Right ventricle myocardium superior (tissue), 1 donor: ENCODE results near the gene INVS. TPM values are rescaled to one million over a fixed set of nuclear protein-coding genes. Genes with fewer than 3 reads are reported as not detected.
"Not testable (repeated sequence)": the region's sequence is repeated elsewhere in the genome, so short reads cannot be mapped to it uniquely, and the experiment has no call there.

ENCODE experiments used
- ATAC-seq: fragments of 200-7000 bp; cut with Tn5 transposase; one replicate; pipeline ENCODE4 v1.9.1; 2020; ENCODE audit warnings: mild to moderate bottlenecking; ENCODE audit not compliant: poor library complexity
- DNase-seq: peaks from one replicate; pipeline ENCODE4 v3.0.0-alpha.2; 2020
- intact Hi-C: fragments of 100-400 bp; cut with DNase I; formaldehyde crosslinking; loops from one replicate; pipeline ENCODE4 v1.11.2; 2022
- total RNA-seq: library from RNA; stranded (reverse); fragmentation: NEBNext Ultra II Directional; extraction: Animal tissue kit (Norgen Biotek cat#: 25700); gene quantifications from one replicate; pipeline ENCODE4 v1.2.1, GENCODE V29; 2021
- donor health status: DM: no; HTN: yes; CAD: no; lungs with severe emphysema.

The INVS gene
- total RNA-seq, 1 donor from 2014 or later: 5.6 TPM

DNA sequence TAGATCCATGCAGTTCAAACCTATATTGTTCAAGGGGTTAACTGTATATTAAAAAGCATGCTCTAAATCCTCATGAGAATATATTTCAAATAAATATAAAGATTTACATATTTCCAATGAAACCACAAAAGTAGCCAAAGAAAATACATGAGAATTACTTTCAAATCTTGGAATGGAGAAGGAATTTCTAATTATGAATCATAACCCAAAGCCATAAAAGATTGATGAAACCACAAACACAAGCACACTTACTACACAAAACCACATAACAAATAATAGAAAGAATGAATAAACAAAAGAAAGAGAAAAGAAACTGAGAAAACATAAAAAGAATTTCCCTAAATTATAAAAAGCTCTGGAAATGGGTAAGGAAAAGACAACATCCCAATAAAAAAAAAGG, 16.3 kb upstream of the INVS start:
- DNase-seq: no peak
- intact Hi-C loops: no loop called here
- ATAC-seq: no peak

DNA sequence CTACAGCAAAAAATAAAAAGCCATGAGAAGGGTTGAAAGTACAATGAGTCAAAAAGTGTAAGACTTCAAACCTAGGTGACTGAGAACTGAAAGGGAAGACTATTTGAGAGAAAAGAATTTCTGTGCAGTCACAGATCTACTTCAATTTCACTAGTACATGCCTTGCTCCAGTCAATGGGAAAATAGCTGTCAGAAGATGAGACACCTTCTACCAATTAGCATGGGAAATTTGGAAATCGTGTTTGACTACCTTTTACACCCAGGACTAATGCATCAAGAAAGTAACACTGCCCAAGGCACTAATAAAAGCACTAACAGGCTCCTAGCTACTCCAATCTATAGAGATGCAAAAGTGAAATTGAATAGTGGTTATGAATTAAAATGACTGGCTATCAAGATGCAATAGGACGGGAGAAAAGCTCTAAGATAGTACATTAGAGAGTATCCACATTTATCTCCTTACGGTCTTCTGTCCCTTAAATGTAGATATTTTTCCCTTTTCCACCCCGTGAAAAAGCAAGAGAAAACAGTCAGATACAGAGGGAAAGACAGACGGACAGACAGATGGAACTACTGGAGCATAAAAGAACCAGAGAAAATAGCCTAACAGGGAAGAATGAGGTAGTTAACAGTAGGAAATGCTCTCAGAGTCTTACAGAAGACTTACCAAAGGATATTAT, 15.5 kb upstream of the INVS start:
- intact Hi-C loops: no loop called here
- no peak for DNase-seq
- ATAC-seq: no peak

DNA sequence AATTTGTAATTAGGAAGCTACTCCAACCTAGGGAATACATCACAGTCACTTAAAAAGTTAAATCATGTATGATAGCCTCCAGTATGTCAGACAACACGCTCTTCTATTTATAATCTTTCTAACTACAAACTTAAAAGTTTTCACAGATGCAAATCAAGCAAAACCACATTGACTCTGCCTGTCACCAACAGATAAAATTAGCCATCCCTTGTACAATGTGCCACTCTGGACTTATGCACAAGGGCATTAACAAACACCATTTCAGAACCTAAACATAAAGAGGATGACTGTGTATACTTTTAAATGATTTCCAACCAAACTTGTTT, 15.0 kb upstream of the INVS start:
- DNase-seq: no peak
- intact Hi-C loops: no loop called here
- ATAC-seq: peak; percentile 25

DNA sequence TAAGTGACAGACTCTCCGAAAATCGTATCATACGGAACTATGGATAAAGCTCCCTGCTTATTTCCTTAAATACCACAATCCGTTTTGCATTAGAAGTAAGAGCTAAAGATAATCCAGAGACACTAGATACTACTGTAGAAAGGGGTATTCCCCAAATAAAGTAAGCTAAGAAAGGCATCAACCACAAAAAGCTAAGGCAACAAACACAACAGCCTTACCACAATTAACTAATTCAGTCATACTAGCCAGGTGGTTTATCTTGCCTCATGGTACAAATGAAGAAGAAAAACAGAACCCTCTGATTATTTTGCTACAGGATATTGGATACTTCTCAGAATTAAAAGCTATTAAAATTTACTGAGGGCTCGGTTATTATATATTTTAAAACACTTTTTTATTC, 14.3 kb upstream of the INVS start:
- intact Hi-C loops: no loop called here
- DNase-seq (no peak), ATAC-seq (no peak)

DNA sequence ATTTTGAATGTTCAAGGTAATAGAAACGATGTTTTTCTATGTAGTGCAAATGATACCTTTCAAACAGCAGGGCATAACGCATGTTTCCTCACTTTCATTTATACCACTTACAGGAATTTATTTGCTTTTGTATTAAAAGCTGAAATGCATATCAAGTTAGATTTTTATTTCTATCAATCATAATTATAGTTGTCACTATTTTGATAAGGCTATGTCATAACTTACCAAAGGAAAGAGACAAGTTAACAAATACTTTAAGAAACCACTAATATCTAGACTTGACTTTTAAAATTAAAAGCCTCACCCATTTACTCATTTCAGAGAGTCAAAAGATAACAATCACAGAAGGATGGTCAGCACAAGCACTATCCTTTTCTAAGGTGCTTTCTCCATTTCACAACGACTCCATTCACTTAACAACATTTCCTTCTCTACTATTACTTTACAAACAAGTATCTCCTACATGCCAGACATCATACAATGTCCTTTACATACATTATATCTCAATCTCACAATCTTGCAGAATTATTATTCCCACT, 12.9 kb upstream of the INVS start:
- ATAC-seq (no peak), DNase-seq (no peak)
- intact Hi-C loops: no loop called here

DNA sequence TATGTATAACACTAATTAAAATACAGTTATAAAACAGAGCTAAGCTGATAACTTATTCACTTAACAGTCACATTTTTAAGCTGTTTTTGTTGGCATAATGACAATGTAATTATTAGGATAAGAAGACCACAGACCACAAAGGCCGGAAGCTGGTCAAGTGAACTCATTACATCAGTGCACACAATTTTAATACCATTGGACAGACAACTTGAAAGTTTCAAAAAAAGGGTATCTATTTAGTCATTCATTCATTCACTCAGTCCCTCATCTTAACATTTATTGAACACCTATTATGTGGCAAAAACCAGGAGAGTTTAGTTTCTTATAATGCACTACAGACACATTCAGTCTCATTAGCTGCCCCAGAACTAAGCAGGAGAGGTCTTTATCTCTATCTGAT, 11.8 kb upstream of the INVS start:
- intact Hi-C loops: no loop called here
- ATAC-seq: no peak
- DNase-seq: no peak

DNA sequence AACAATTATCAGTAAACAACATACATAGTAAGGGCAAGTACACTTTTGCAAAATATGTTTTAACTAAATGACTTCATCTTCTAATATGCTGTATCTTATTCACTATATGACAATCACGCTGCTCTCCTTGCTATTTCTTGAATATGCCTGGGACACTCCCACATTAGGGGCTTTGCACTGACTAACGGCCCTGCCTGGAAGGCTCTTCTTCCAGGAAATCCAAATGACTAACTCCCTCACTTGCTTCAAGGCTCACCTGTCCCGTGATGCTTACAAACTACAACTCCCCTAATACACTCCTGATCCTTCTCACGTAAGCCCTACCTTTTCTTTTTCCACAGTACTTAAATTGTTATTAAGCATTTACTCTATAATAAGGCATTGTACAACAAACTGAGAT, 10.8 kb upstream of the INVS start:
- intact Hi-C loops: no loop called here
- ATAC-seq: no peak

DNA sequence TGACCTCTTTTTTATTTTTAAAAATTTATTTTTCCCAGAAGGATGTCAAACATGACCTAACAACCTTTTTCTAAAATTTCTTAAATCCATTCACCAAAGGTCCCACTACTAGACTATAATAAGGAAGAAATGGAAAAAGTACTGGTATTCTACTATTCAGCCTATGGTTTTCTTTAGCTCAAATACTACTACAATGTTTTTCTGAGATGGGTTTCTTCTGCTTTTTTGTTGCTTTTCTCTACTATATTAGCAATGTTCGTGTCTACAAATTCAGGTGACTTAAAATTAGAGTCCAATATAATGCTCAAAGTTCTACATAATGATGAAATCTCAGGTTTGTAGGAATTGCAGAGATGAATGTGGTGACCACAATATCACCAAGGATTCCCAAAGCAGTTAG, 8.2 kb upstream of the INVS start:
- no peak for ATAC-seq
- intact Hi-C loops: no loop called here
- no peak for DNase-seq

More for the DNA sequence above, 10.8 kb upstream of the INVS start:
- no peak for DNase-seq

DNA sequence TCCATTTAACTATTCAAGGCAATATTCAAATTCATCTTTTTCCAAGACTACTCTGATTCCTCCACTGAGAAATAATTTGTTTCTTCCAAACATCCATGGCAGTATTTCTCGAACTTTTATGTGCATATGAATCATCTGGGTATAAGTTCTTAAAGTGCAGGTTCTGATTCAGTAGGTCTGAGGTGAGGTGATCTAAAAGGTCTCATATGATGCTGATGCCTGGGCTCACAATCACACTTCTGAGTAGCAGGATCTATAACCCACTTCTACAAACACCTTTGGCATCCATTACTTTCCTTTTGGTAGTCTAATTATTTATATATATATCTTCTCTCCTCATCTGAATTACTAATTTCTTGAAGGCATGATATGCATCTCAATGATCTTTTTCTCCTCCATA, 7.4 kb upstream of the INVS start:
- intact Hi-C loops: no loop called here
- no peak for DNase-seq
- no peak for ATAC-seq

DNA sequence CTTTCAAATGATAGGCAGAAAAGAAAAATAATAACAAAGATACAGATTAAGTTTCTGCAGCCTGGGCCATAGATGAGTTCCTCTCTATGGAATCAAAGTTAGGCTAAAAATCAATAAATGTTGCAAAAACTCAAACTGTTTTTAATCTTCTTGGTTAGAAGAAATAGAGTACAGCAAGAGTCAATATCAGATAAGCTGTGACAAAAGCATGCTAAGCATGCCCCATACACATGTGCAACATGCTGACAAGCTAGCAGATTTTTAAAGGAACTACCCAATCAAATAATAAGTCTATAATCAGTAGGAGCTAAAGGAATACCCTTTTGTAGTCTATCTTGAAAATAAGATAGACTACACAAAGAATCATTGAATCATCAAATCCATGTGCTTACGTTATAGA, 7.0 kb upstream of the INVS start:
- DNase-seq (no peak), ATAC-seq (no peak)
- intact Hi-C loops: no loop called here

DNA sequence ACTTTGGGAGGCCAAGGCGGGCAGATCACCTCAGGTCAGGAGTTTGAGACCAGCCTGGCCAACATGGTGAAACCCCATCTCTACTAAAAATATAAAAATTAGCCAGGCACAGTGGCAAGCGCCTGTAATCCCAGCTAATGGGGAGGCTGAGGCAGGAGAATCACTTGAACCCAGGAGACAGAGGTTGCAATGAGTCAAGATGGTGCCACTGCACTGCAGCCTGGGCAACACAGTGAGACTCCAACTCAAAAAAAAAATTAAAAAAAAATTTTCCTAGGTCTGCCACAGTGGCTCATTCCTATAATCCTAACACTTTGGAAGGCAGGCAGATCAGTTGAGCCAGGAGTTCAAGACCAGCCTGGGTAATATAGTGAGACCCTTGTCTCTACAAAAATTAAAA, 4.6 kb upstream of the INVS start:
- DNase-seq, ATAC-seq, intact Hi-C loops: not testable (repeated sequence)

DNA sequence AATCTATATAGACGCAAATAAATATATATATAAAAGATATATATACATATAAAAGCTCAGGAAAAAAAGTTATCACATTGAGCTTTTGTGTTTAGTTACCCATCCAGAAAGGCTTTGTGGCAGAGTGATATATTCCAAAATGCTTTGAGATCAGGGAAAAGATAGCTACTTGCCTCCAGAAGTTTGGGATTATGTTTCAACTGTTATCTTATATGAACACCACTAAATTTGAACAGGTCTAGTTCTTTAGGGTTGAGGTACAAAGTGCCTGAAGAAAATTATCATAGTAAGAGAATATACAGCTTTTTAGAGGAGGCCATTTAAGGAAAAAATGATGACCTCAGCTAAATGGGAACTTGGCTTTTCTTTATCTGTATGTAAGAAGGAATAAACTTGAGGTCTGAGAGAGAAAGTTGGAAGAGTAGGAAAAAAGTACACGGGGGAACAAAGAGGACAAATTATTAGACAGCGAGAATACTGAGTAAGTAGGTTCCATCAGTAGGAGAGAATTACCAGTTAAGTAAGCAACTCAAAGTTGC, 2.6 kb upstream of the INVS start:
- no peak for DNase-seq
- no peak for ATAC-seq
- intact Hi-C loops: no loop called here

DNA sequence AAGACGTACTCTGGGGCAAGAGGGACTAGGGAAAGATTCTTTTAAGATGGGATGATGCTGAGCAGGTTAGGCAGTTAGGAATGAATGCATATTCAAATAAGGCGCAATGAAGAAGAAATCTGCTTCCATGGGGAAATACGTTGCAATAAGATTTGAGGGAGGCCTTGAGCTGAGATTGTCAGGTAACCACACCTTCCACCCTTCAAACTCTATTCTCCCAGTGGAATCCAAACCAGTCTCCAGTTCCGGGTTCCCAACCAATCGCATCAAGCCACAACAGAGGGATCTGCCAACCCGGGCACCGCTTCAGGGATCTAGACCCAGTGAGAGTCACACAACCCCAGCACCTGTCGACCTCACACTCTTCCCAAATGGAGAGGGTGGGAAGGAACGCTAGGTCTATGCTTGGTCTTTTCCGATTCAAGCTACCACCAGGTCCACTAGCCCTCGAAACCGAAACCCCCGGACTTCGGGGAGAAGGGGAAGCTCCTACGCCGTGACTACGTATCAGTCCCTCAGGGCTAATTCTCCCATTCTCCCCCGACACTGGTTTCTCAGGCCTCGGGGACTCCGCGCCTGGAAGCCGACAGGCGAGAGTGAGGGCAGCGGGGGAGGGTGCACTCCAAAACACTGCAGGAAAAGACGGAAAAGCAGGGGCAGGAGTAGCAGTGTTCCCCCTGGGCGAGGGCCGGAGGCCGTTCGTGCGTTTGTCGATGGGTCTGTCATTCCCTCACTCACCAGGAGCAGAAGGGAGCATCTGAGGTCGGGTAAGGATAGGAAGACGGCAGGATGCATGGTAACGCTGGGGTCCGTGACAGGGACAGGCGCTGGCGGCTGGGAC, 777 bp upstream of the INVS start:
- DNase-seq (peak; percentile 58), ATAC-seq (peak; percentile 30)
- intact Hi-C loops: no loop called here

DNA sequence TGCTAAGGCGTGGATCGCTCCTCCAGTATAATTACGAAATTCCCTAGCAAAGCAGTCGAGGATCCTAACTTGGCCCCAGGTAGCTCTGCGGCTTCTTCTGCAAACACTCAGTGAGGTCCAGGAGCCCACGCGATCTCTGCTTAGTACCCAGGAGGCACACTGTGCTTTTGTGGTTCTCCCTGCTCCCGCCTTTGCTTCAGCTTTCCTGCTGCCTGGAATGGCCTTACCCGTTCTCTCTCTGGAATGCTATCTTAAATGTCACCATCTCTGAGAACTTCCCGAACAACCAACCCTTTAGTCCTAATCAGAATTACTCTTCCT, 639 bp downstream of the INVS start:
- intact Hi-C loops: no loop called here
- no peak for DNase-seq
- ATAC-seq: peak; percentile 19

DNA sequence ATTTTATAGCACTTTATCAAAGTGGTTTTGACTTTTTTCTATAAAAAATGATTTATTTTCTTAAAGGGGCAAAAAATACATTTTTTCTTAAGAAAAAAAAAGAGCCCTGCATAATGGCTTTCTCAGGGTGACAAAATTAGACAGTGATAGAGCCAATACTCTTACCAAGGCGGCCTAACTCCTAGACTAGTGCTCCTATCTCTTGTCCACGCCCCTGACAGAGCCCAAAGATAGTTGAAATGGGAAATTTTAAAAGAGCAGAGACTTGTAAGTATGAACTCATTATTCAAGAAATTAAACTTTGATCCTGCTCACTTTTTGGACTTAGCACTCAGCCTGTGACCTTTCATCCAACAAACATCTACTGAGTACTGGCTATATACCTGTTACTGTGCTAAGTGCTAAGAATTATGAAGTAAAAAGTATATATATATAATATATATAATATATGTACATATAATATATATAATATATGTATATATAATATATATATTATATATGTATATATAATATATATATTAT, 1.2 kb downstream of the INVS start:
- DNase-seq: no peak
- no peak for ATAC-seq
- intact Hi-C loops: no loop called here

DNA sequence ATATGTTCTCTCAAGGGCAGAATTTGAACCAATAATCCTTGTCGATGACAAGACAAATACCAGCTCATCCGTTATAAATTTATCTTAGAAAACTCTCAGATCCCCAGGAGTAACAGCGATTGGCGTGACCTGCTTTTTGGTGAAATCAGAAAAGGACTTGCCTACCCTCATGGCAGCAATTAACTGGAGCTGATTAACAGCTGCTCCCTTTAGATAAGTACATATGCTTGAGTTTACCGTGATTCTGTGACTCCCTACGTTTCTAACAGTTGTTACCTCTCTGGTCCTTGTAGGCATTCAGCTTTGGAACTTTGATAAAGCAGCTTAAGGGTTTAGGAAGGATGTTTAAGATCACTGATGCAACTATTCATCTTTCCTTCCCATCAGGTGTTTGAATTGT, 2.6 kb downstream of the INVS start:
- no peak for DNase-seq
- intact Hi-C loops: no loop called here
- ATAC-seq: no peak

DNA sequence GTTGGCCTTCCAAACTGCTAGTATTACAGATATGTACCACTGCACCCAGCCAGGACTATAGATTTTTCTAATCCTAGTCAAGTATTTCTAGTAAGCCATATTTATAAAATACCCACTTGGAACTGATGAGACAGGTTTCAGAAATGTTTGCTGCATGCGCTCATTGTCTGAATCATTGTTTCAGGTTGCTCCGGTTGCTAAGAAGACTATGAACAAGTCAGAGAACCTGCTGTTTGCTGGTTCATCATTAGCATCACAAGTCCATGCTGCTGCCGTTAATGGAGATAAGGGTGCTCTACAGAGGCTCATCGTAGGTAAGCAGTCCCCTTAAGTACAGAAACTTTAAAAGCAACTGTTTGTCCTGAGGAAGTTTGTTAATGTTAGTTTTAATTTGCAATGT, 5.3 kb downstream of the INVS start:
- no peak for ATAC-seq
- intact Hi-C loops: no loop called here
- no peak for DNase-seq

DNA sequence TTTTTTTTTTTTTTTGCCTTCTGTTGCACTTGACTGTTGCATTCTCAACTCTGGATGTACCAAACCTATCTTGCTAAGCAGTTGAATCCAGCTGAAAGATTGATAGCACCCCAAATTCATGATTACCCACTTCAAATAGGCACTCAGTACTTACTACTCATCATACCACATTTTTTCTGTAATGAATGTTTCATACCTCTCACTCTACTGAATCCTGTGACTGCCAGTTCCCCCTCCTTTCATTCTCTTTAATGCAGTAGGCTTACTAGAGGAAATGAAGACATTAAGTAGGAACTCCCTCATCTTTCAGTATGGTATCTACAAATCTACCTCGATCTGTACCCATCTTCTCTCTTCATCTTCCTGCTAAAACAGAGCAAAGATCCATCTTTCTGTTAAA, 6.8 kb downstream of the INVS start:
- DNase-seq (no peak), ATAC-seq (no peak)
- intact Hi-C loops: no loop called here

DNA sequence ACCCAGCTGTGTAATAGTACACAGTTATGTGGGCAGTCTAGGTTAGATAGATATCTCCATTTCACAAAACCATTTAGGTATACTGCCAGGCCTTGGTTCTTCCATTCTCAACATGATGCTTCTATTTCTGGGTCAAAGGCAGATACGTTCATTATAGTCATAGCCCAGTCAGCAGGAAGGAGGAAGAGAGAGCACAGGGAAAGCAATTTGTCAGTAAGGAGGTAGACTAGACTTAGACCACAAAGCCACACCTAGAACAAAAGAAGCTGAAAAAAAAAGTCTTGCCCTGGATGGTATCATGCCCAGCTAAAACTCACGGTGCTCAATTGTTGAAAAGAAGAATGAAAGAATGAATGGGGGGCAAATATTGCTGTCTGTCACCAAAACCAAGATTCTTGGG, 7.6 kb downstream of the INVS start:
- intact Hi-C loops: no loop called here
- no peak for DNase-seq
- no peak for ATAC-seq

DNA sequence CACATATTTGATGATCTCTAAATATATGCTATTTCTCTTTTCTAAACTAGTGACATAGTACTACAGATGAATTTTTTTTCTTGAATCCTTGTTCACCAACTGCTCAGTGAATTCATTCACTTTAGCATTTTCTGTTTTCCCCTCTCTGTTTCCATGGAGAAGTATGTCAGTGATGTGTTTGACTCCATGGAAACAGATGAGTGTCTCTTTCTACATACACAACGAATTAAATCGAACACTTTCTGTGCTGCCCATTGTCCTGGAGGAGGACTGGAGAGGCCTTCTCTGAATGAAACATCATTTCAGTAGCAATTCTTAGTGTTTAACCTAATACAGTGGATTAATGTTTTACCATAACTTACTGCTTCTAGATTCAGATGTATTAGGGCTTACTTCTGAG, 9.5 kb downstream of the INVS start:
- intact Hi-C loops: no loop called here
- ATAC-seq: no peak
- no peak for DNase-seq
